Endothelial cell (in vitro differentiated cells): ENCODE results near the gene HAPLN3. TPM values are rescaled to one million over a fixed set of nuclear protein-coding genes. Genes with fewer than 3 reads are reported as not detected.

Experiments used
- DNase-seq: peaks from one replicate; pipeline ENCODE4 v3.0.0; 2021; ENCODE audit warnings: low spot score
- H3K27ac Mint-ChIP-seq: one replicate; pipeline ENCODE4 v1.8.0; 2021; ENCODE audit warnings: mixed read lengths, inconsistent platforms; ENCODE audit not compliant: unreplicated experiment
- H3K27me3 Mint-ChIP-seq: one replicate; pipeline ENCODE4 v1.8.0; 2021; ENCODE audit warnings: mild to moderate bottlenecking, moderate library complexity, mixed read lengths, inconsistent platforms; ENCODE audit not compliant: unreplicated experiment
- H3K36me3 Mint-ChIP-seq: one replicate; pipeline ENCODE4 v1.8.0; 2021; ENCODE audit warnings: mild to moderate bottlenecking, low read depth, mixed read lengths, inconsistent platforms; ENCODE audit not compliant: unreplicated experiment
- H3K4me1 Mint-ChIP-seq: one replicate; pipeline ENCODE4 v1.8.0; 2021; ENCODE audit warnings: mild to moderate bottlenecking, mixed read lengths, inconsistent platforms; ENCODE audit not compliant: unreplicated experiment
- H3K4me3 Mint-ChIP-seq: one replicate; pipeline ENCODE4 v1.8.0; 2021; ENCODE audit warnings: mild to moderate bottlenecking, mixed read lengths, inconsistent platforms; ENCODE audit not compliant: unreplicated experiment
- H3K9me3 Mint-ChIP-seq: one replicate; pipeline ENCODE4 v1.8.0; 2021; ENCODE audit warnings: mixed read lengths, inconsistent platforms; ENCODE audit not compliant: unreplicated experiment
- total RNA-seq: library from RNA; stranded (reverse); fragmentation: NEBNext Ultra II Directional; extraction: Animal tissue kit (Norgen Biotek cat#: 25700); gene quantifications from one replicate; pipeline ENCODE4 v1.2.1, GENCODE V29; 2021; ENCODE audit not compliant: unreplicated experiment
- TF ChIP-seq, protein P1 (sequence below): fragments of 200-600 bp; sonication (generic); IDR thresholded peaks from one replicate; pipeline ENCODE4 v1.5.0; 2021; ENCODE audit warnings: antibody characterized with exemption; ENCODE audit not compliant: unreplicated experiment

The HAPLN3 gene
- total RNA-seq, 1 donor from 2014 or later = 137 TPM

DNA sequence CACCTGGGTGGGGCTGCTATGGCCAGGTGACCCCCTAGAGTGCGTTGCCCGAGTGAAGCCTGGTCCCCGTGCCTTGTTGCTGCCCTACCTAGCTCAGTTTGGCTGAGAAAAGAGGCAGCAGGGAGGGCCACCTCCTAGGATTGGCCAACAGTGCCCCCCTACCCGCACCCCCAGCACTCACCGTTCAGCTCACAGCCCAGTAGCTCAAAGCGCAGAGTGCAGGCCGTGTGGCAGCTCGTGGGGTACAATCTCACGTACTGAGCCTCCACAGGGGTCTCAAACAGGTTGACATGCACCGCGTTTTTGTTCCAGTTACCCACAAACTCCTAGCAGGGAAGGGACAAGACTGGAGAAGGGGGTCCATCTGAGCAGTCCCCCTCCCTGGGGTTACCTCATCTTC is 10.2 kb upstream of the HAPLN3 start:
- no peak for DNase-seq
- TF ChIP-seq, protein P1, sequence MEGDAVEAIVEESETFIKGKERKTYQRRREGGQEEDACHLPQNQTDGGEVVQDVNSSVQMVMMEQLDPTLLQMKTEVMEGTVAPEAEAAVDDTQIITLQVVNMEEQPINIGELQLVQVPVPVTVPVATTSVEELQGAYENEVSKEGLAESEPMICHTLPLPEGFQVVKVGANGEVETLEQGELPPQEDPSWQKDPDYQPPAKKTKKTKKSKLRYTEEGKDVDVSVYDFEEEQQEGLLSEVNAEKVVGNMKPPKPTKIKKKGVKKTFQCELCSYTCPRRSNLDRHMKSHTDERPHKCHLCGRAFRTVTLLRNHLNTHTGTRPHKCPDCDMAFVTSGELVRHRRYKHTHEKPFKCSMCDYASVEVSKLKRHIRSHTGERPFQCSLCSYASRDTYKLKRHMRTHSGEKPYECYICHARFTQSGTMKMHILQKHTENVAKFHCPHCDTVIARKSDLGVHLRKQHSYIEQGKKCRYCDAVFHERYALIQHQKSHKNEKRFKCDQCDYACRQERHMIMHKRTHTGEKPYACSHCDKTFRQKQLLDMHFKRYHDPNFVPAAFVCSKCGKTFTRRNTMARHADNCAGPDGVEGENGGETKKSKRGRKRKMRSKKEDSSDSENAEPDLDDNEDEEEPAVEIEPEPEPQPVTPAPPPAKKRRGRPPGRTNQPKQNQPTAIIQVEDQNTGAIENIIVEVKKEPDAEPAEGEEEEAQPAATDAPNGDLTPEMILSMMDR = no peak
- no peaks in the 10 kb centered on the region for H3K9me3 Mint-ChIP-seq
- H3K27me3 Mint-ChIP-seq = peaks cover 13% of the 10 kb centered on the region
- peaks cover 19% of the 10 kb centered on the region for H3K4me1 Mint-ChIP-seq
- H3K27ac Mint-ChIP-seq = no peak overlapping the region
- H3K36me3 Mint-ChIP-seq = peaks cover 36% of the 10 kb centered on the region
- no peak overlapping the region for H3K4me3 Mint-ChIP-seq

DNA sequence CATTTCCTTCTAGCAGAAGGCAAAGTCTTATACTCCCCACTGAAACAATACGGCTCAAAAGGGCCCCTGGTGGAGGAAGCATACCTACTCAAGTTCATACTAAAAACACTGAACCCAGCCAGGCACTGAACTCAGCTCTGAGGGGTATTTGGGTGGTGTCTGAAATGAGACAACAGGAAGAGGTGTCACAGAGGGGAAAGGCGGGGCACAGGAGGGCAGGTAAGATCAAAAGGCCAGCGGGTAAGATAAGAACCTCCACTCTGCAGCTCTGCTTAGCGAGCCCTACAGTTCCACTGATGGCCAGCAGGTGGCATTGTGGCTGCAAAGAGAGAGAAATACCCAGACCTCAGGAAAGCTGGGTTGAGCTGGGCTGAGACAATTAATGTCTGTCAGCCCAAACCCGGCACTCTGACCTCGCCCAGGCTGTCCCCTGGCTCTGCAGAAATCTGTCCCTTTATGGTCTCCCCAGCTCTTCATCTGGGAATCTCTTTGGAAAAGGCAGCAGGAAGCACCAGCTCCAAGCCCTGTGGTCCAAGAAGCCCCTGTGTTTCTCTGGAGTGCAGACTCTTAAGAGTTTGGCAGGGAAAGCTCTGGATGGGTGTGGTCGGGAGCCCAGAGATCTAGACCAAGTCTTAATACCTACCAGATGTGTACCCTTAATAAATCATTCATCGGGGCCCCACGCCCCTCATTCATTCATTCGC is 9.4 kb upstream of the HAPLN3 start:
- Mint-ChIP-seq H3K4me1 (peaks cover 14% of the 10 kb centered on the region), H3K27me3 (peaks cover 13% of the 10 kb centered on the region), H3K4me3 (no peak overlapping the region), H3K27ac (no peak overlapping the region), H3K36me3 (peaks cover 31% of the 10 kb centered on the region), H3K9me3 (no peaks in the 10 kb centered on the region)
- DNase-seq = peak; percentile 83
- TF ChIP-seq, protein P1 = peak; percentile 97

DNA sequence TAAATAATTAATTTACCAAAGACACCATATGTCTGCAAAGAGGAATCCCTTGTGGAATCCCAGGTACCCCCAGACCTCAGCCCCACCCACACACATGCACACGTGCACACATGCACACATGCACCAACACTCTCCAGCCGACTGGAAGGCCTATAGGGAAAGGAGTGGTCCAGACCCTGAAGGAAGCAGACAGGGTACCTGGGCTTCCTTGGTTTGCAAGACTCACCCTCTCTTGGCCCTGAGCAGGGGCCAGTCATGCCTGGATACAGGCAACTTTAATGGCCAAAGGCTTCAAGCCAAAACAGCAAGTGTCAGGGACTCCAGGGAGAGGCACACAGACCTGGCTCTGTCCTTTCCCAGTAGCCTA is 8.9 kb upstream of the HAPLN3 start:
- Mint-ChIP-seq H3K27ac (no peak overlapping the region), H3K4me1 (peaks cover 14% of the 10 kb centered on the region), H3K27me3 (peaks cover 13% of the 10 kb centered on the region), H3K4me3 (no peak overlapping the region), H3K36me3 (peaks cover 28% of the 10 kb centered on the region), H3K9me3 (no peaks in the 10 kb centered on the region)
- TF ChIP-seq, protein P1 = no peak
- DNase-seq = no peak

DNA sequence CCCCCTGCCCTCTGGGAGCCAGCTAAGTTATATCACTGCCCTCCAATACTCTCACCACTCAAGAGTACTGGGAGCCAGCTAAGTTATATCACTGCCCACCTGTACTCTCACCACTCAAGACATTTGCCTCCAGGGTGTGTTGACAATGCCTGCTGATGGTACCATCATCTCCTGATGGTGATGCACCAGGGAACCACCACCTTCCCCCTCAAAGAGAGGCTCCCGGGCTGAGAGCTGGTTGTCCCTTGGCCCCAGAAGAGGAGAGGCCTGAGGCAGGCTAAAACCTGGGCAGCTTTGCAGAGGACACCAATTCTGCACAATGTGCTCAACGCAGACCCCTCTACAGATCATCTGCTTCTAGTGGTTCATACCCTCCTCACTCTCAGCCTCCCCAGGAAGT is 7.5 kb upstream of the HAPLN3 start:
- peaks cover 20% of the 10 kb centered on the region for H3K4me1 Mint-ChIP-seq
- TF ChIP-seq, protein P1 = no peak
- no peak for DNase-seq
- peaks cover 12% of the 10 kb centered on the region for H3K27me3 Mint-ChIP-seq
- H3K27ac Mint-ChIP-seq = no peak overlapping the region
- no peaks in the 10 kb centered on the region for H3K9me3 Mint-ChIP-seq
- H3K4me3 Mint-ChIP-seq = no peak overlapping the region
- H3K36me3 Mint-ChIP-seq = peaks cover 24% of the 10 kb centered on the region

DNA sequence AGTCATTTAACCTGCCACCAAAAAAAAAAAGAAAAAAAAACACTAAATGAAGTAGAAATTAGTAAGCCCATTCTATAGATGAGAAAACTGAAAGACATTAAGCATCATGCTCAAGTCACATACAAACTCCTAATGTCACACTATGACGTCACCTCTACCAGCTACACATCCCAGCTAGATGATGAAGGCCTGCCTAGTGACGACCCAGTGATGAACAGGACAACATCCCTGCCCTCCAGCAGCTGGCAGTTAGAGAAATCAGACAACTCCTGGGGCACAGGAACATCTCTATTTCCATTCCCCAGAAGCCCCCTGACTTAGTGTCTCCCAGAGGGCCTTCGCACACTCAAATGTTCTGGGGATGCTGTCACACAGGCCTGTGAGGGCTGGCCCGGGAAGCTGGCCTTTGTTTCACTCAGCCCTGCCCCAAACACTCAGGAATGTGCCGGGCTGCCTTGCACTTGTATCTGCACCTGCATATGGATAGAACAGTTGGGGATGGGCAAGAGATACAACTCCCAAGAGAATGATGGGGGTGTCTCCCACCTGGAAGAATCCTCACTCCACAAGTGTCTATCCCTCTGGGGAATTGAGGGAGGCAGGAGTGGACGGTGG is 7.0 kb upstream of the HAPLN3 start:
- TF ChIP-seq, protein P1 = no peak
- no peak for DNase-seq
- H3K27me3 Mint-ChIP-seq = peaks cover 12% of the 10 kb centered on the region
- H3K4me3 Mint-ChIP-seq = peak overlapping the region; percentile 79
- peaks cover 24% of the 10 kb centered on the region for H3K4me1 Mint-ChIP-seq
- no peaks in the 10 kb centered on the region for H3K9me3 Mint-ChIP-seq
- no peak overlapping the region for H3K27ac Mint-ChIP-seq
- H3K36me3 Mint-ChIP-seq = peaks cover 24% of the 10 kb centered on the region
